ENCODE data around the gene LIMCH1. TPM values are rescaled to one million over a fixed set of nuclear protein-coding genes. Genes with fewer than 3 reads are reported as not detected.
A peak's percentile ranks its signal among the peaks of the same experiment; 100 is the strongest.

The LIMCH1 gene
- total RNA-seq, 1 donor from 2014 or later = 95.9 TPM

- no peak for DNase-seq (ENCODE audit: low spot score)
Observed at GRCh38 chr4:41568363-41568762, 30.4 kb downstream of the LIMCH1 start.

- DNase-seq (ENCODE audit: low spot score) = no peak
Observed at GRCh38 chr4:41569961-41570360, 32.0 kb downstream of the LIMCH1 start.

GRCh38 chr4:41571422-41571821, 33.5 kb downstream of the LIMCH1 start:
- no peak for DNase-seq (ENCODE audit: low spot score)

GRCh38 chr4:41572516-41572915, 34.6 kb downstream of the LIMCH1 start:
- DNase-seq (ENCODE audit: low spot score) = no peak

- DNase-seq (ENCODE audit: low spot score) = no peak
Observed at GRCh38 chr4:41572956-41573355, 35.0 kb downstream of the LIMCH1 start.

GRCh38 chr4:41573502-41574001, 35.6 kb downstream of the LIMCH1 start:
- no peak for DNase-seq (ENCODE audit: low spot score)

- no peak for DNase-seq (ENCODE audit: low spot score)
Observed at GRCh38 chr4:41575207-41575606, 37.2 kb downstream of the LIMCH1 start.

GRCh38 chr4:41575665-41576064, 37.7 kb downstream of the LIMCH1 start:
- no peak for DNase-seq (ENCODE audit: low spot score)

- no peak for DNase-seq (ENCODE audit: low spot score)
Observed at GRCh38 chr4:41579043-41579442, 41.1 kb downstream of the LIMCH1 start.

- no peak for DNase-seq (ENCODE audit: low spot score)
Observed at GRCh38 chr4:41579526-41579925, 41.6 kb downstream of the LIMCH1 start.

- no peak for DNase-seq (ENCODE audit: low spot score)
Observed at GRCh38 chr4:41580007-41580406, 42.0 kb downstream of the LIMCH1 start.

- DNase-seq (ENCODE audit: low spot score) = no peak
Observed at GRCh38 chr4:41586675-41587225, 48.8 kb downstream of the LIMCH1 start.

- no peak for DNase-seq (ENCODE audit: low spot score)
Observed at GRCh38 chr4:41587286-41587685, 49.3 kb downstream of the LIMCH1 start.

- DNase-seq (ENCODE audit: low spot score) = peak; percentile 44
Observed at GRCh38 chr4:41590591-41590990, 52.6 kb downstream of the LIMCH1 start.

- DNase-seq (ENCODE audit: low spot score) = no peak
Observed at GRCh38 chr4:41594432-41594831, 56.5 kb downstream of the LIMCH1 start.

- no peak for DNase-seq (ENCODE audit: low spot score)
Observed at GRCh38 chr4:41597494-41597893, 59.5 kb downstream of the LIMCH1 start.

- no peak for DNase-seq (ENCODE audit: low spot score)
Observed at GRCh38 chr4:41598580-41598979, 60.6 kb downstream of the LIMCH1 start.

GRCh38 chr4:41599192-41599786, 61.3 kb downstream of the LIMCH1 start:
- DNase-seq (ENCODE audit: low spot score) = no peak

GRCh38 chr4:41600243-41600912, 62.4 kb downstream of the LIMCH1 start:
- DNase-seq (ENCODE audit: low spot score) = no peak

GRCh38 chr4:41601025-41601424, 63.1 kb downstream of the LIMCH1 start:
- no peak for DNase-seq (ENCODE audit: low spot score)

- DNase-seq (ENCODE audit: low spot score) = no peak
Observed at GRCh38 chr4:41602113-41602512, 64.2 kb downstream of the LIMCH1 start.

GRCh38 chr4:41602886-41603498, 65.0 kb downstream of the LIMCH1 start:
- DNase-seq (ENCODE audit: low spot score) = no peak

GRCh38 chr4:41609851-41610250, 71.9 kb downstream of the LIMCH1 start:
- DNase-seq (ENCODE audit: low spot score) = no peak

All from ureter (tissue), 1 donor.